Activated CD4-positive, CD25-positive, alpha-beta regulatory T cell (primary cell): ENCODE results near the gene DNPEP.
"Not testable (repeated sequence)": the region's sequence is repeated elsewhere in the genome, so short reads cannot be mapped to it uniquely, and the experiment has no call there.

ENCODE experiments used
- DNase-seq, 4 experiments: peaks; one replicate each; lab custom pipeline; 2025; lab: John Stamatoyannopoulos, UW

Gene DNPEP

GRCh38 chr2:219399716-219400478, 12.2 kb upstream of the DNPEP start:
- DNase-seq = no peak

DNA sequence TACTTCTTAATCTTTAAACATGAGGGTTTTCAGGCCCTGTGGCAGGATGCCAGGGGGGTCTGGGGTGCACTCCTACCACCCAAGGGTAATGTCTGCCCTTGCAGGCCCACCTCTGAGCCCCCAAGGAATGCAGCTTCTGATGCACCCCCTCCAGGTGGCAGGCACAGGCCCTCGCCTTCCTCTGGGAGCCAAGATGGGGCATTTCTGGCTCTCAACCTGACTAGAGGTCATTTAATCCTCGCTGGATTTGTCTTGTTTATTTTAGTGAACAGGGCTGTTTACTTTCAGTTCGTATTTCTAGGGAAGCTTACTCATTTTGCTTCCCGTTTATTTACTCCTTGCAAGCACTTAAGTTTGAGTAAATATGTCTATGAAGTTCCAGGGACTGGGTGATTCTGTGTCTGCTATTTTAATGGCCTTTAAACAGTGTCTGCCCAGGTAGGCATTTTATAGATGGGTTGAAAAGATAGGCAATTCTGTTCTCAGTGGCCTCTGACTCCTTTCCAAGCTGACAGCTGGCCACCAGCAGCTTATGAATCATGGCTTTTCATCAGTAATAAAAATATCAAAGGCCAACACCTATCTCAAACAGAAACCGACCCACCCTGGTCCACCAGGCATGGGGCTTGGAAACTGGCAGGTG, 11.1 kb upstream of the DNPEP start:
- no peak for DNase-seq

DNA sequence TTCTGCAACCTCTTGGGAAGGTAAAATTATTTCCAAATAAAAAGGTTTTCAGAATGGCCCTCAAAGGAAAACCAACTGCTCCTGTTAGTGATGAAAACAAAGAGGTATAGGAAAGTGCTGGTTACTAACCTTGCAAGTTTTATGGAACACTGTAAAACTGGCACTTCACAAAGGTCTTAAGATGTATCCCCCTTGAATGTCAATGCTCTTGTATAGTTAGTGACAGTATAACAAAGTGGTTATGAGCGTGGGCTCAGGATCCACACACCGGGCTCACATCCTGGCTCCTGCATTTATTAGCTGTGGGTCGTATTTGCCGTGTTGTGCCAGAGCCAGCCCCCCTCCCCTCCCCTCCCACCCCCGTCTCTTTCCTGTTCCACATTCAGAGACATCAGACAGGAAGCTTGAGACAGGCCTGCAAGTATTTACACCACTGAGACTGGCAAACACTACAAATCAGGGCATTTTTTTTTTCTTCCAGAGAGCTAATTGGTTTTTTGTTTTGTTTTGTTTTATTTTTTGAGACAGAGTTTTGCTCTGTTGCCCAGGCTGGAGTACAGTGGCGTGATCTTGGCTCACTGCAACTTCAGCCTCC, 9.2 kb upstream of the DNPEP start:
- DNase-seq = no peak

DNA sequence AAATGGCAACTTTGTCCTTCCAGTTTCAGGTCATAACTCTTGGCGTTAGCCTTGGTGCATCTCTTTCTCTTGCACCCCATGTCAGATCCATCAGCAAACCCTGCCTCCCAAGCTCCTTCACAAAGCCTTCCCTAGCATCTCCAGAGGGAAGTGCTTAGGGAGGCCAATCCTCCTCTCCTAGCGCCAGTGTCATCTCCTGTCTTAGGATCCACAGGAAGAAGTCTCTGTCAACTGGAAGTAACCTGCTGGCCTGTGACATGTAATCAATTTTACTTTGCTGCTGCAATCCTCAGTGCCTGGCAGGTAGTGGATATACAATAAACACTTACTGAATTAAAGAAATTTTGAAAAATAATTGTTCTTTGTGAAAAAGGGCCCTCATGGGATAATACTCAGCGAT, 7.9 kb upstream of the DNPEP start:
- no peak for DNase-seq

GRCh38 chr2:219395056-219395455, 7.3 kb upstream of the DNPEP start:
- not testable (repeated sequence) for DNase-seq

DNA sequence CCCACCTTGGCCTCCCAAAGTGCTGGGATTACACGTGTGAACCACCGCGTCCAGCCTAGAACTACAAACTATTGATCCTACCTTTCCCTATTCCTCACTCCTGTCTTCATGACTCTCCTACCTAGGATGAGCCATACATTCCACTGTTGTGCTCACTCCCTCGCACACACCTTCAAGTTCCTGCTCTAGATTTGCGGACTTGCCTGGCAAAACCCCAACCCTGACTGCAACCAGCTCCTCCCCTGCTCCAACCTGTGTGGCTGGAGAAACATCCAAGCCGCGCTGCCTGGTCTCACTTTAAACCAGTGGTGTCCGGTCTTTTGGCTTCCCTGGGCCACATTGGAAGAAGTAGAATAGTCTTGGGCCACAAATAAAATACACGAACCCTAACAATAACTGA, 5.0 kb upstream of the DNPEP start:
- no peak for DNase-seq

GRCh38 chr2:219388907-219389156, 1.1 kb upstream of the DNPEP start:
- no peak for DNase-seq

DNA sequence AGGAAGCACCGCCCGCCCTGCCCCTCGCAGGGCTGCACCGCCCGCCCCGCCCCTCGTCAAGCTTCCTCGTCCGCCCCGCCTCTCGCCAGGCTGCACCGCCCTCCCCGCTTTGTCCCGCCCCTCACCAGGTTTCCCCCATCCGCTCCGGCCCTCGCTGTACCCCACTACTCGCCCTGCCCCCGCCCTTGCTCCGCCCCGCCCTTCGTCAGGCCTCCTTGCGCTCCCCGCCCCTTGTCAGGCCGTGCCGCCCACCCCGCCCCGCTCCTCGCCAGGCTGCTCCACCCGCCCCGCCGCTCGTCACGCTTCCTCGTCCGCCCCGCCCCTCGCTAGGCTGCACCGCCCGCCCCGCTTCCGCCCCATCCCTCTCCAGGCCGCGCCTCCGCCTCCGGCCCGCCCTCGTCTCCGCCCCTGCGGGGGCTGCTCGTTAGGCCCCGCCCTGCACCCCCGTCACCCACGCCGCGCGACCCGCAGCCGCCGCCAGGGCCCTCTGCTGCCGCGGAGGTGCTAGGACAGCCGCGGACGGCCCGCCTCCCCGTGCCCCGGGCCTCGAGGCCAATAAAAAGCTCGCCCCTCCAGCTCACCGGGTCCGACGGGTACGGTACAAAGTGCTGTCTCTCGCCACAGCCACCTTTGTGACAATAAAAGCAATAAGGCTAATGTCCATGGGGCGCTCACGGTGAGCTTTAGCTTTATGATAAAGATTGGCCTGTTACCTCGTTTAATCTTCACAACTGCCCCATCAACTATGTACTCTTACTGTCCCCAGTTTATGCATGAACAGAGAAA, 602 bp upstream of the DNPEP start:
- peak; percentile 99 to 100 (median 100) for DNase-seq

GRCh38 chr2:219386532-219387280, 1.0 kb downstream of the DNPEP start:
- DNase-seq = no peak

- no peak for DNase-seq
Measured at GRCh38 chr2:219385958-219386520, 1.7 kb downstream of the DNPEP start.

GRCh38 chr2:219384859-219385258, 2.9 kb downstream of the DNPEP start:
- no peak for DNase-seq

GRCh38 chr2:219384083-219384713, 3.5 kb downstream of the DNPEP start:
- no peak for DNase-seq

DNA sequence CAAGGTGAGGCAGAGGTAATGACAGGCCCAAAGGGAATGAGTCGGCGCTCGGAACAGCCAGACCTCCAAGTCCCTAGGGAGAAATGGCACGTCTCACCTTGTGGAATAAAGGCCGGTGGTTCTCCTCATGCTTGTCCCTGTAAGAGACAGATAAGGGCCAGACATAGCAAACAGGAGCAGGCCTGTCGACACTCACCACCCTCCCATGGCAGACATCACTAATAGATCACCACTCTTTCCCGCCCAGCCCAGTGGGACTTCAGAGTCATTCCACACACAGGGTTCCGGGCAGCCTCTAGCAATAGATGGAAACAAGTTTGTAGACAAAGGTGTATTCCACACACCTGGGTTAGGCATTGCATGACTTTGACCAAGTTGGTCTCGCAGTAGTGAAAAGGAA, 6.3 kb downstream of the DNPEP start:
- DNase-seq = no peak

DNA sequence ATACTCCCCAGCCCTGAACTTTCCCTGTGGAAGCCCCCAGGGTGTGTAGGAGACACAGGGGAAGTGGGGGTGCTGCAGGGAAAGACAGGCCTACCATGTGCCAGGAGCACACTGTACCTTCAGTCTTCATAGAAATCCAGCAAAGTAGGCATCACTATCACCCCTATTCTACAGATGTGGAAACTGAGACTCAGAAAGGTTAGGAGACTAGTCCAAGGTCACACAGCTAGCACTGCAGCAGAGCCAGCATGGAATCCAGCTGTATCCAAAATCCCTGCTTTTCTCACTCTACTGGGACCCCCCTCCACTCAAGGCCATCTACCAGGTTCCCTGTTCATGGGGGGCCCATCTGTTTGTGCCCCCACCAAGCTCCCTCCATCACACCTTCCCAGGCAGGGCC, 6.8 kb downstream of the DNPEP start:
- no peak for DNase-seq

DNA sequence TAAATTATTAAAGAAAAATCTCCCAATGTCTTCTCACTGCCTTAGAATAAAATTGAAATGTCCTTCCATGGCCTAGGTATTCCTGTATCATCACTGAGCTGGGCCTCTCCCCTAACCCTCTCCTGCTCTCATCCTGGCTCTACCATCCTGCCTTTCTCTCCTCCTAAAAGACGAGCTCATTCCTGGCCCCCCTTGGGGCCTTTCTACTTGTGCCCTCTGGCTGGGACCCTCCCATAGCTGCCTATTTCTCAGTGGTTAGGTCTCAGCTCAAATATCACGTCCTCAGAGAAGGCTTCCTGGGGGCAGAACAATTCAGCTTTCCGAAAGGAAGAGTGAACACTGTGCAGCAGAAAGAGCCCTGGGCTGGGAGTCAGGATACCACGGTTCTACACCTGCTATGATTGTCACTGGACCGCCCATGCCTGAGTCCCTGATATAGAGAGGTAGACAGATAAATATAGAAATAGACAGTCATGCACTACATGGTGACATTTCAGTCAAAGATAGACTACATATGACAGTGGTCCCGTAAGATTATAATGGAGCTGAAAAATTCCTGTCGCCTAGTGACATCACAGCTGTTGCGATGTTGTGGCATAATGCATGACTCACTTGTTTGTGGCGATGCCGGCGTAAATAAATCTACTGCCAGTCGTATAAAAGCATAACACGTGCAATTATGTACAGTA, 9.4 kb downstream of the DNPEP start:
- DNase-seq = no peak

- DNase-seq = no peak
Measured at GRCh38 chr2:219369447-219369861, 18.3 kb downstream of the DNPEP start.

GRCh38 chr2:219368690-219369191, 19.0 kb downstream of the DNPEP start:
- DNase-seq = no peak

- DNase-seq = no peak
Measured at GRCh38 chr2:219362524-219363164, 25.1 kb downstream of the DNPEP start.

DNA sequence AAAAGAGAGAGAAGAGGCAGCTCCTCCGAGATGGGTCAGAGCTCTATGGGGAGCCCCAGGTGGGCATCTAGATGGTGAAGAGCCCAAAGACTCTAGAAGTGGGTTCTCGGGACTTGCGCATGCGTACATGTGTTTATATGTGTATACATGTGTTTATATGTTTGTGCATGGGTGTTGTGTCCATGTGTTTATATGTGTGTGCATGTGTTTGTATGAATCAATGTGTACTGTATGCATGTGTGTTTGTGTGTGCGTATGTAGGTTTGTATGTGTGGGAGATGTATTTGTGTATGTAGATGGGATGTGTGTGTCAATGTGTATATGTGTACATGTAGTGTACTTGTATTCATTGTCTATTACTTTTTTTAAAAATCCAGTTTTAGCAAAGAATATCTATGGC, 25.6 kb downstream of the DNPEP start:
- no peak for DNase-seq
